Heart right ventricle (tissue), 16 donors: ENCODE data around the gene DCAF8L2. TPM values are rescaled to one million over a fixed set of nuclear protein-coding genes. Genes with fewer than 3 reads are reported as not detected.
A peak's percentile ranks its signal among the peaks of the same experiment; 100 is the strongest.
"Not testable (repeated sequence)": the region's sequence is repeated elsewhere in the genome, so short reads cannot be mapped to it uniquely, and the experiment has no call there.

ENCODE experiments used
- ATAC-seq, 8 donors: fragments of 200-7000 bp; cut with Tn5 transposase; one replicate each; pipeline ENCODE4 v1.9.1; 2020; ENCODE audit warnings: mild to moderate bottlenecking in 8 of 8, moderate library complexity in 8 of 8, moderate number of reproducible peaks in 1 of 8
- DNase-seq, 2 donors: peaks; one replicate each; pipeline ENCODE4 v3.0.0-alpha.2; 2020
- H3K27ac ChIP-seq, 10 donors: fragments of 200-600 bp; sonication (generic) in 2 of 10; one replicate each; pipeline versions ENCODE4 v1.5.0 to v1.8.0; 2020 to 2022; ENCODE audit warnings: mild to moderate bottlenecking in 3 of 10
- H3K27me3 ChIP-seq, 7 donors: fragments of 200-600 bp; one replicate each; pipeline ENCODE4 v1.8.0; 2021 to 2022; ENCODE audit warnings: mild to moderate bottlenecking in 2 of 7
- H3K36me3 ChIP-seq, 9 donors: fragments of 200-600 bp; sonication (generic) in 1 of 9; one replicate each; pipeline versions ENCODE4 v1.5.0 to v1.8.0; 2020 to 2022; ENCODE audit warnings: mild to moderate bottlenecking in 2 of 9
- H3K4me1 ChIP-seq, 9 donors: fragments of 200-600 bp; sonication (generic) in 1 of 9; one replicate each; pipeline versions ENCODE4 v1.5.0 to v1.8.0; 2020 to 2022; ENCODE audit warnings: mild to moderate bottlenecking in 4 of 9
- H3K4me3 ChIP-seq, 10 donors: fragments of 200-600 bp; sonication (generic) in 2 of 10; one replicate each; pipeline versions ENCODE4 v1.5.0 to v1.8.0; 2020 to 2022; ENCODE audit warnings: mild to moderate bottlenecking in 7 of 10, moderate library complexity in 2 of 10
- H3K9me3 ChIP-seq, 11 donors: fragments of 200-600 bp in 10 of 11; sonication (generic) in 2 of 11; one replicate each; pipeline versions ENCODE4 v1.5.0 to v1.8.0; 2013 to 2022; ENCODE audit warnings: mild to moderate bottlenecking in 2 of 11, control low read depth in 1 of 11, moderate library complexity in 1 of 11
- CTCF ChIP-seq, 9 donors: fragments of 200-600 bp; sonication (generic) in 2 of 9; IDR thresholded peaks; one replicate each; pipeline versions ENCODE4 v1.5.0 to v1.8.0; 2021 to 2022; ENCODE audit warnings: antibody characterized with exemption in 9 of 9, mild to moderate bottlenecking in 5 of 9, moderate library complexity in 1 of 9
- WGBS, 2 donors: extraction: QIAGEN DNeasy Blood & Tissue Kit; methylation state at CpG; one replicate each; pipeline ENCODE4 v1.1.7; 2013; ENCODE audit warnings: inconsistent platforms in 1 of 2; 5-methylcytosine and 5-hydroxymethylcytosine counted together
- intact Hi-C, 10 donors: fragments of 100-400 bp; cut with DNase I; formaldehyde crosslinking; loops; one replicate each; pipeline versions ENCODE4 v1.11.1 to v1.14.2; 2022
- polyA plus RNA-seq, 2 donors: library from polyadenylated mRNA; stranded (reverse); fragments of 200-250 nt; gene quantifications; one replicate each; pipeline ENCODE4 v1.2.3, GENCODE V29; 2013
- total RNA-seq, 10 donors: library from RNA; stranded (reverse); fragmentation: NEBNext Ultra II Directional in 3 of 10; extraction: Animal tissue kit (Norgen Biotek cat#: 25700) in 3 of 10; gene quantifications; one replicate each; pipeline versions ENCODE4 v1.2.1 to v1.2.4, GENCODE V29; 2021 to 2023
- donor health status: Arrhythmogenic right ventricular cardiomyopathy.
- donor health status: ischemic (EF 13 %, LVEDD 7.1; RV severe dilation, severe dysfunction).
- donor health status: healthy with polysubstance abuse.
- donor health status: DM: no; HTN: yes; CAD: no.
- donor health status: DM: no; HTN: no; CAD: no.
- donor health status: ischemic (EF 25% LVEDD 6.9; RV normal size, moderate dysfunction).
- donor health status: ischemic (EF 25% LVEDD 5.7; RV mildly dilated, moderate dysfunction).
- donor health status: healthy.
- donor health status: DM: yes; HTN: yes; CAD: no.
- donor health status: Ischemic cardiomyopathy.
- donor health status: ischemic (EF 35%, LVEDD 5.7; RV mildly dilated, moderate dysfunction).
- donor health status: nonischemic (EF 11% LVEDD 7.7; RV severe dilation, severe dysfunction).
- donor health status: DM: yes; HTN: yes; CAD: no.
- donor health status: PGD.
- donor health status: ischemic (EF 29% LVEDD 5.4; RV normal size, mild dysfunction).
- donor health status: nonischemic (EF 23%, LVEDD 6.1; RV moderate dilation, normal function).

Gene DCAF8L2
- total and polyA plus RNA-seq, 12 donors = not detected

- H3K9me3 ChIP-seq, H3K36me3 ChIP-seq, H3K4me1 ChIP-seq, H3K4me3 ChIP-seq, ATAC-seq, H3K27ac ChIP-seq, H3K27me3 ChIP-seq: not testable (repeated sequence)
- WGBS, 2 donors = 30 to 32% methylated on average over 5 of the region's 5 CpGs
- peak in 8 of 9 donors; percentile 6 to 49 (median 42) for TF ChIP-seq CTCF (IDR thresholded peaks at IDR 0.05)
- peak in 1 of 2 donors; percentile 3 for DNase-seq
- intact Hi-C loops = loop anchor here in 1 of 10 donors (10.0 kb wide), 1 partner anchor 129 kb away; no protein-coding TSS in a partner anchor
Observed at GRCh38 chrX:27683566-27684208, 93.5 kb downstream of the DCAF8L2 start.

- Histone ChIP-seq H3K36me3 (no peaks in the 10 kb centered on the region), H3K27ac (no peak overlapping the region), H3K9me3 (no peaks in the 10 kb centered on the region), H3K27me3 (no peaks in the 10 kb centered on the region), H3K4me1 (no peaks in the 10 kb centered on the region), H3K4me3 (no peak overlapping the region)
- intact Hi-C loops = no loop called here
- ATAC-seq (no peak), DNase-seq (no peak)
- 82 to 85% methylated on average over 1 of the region's 1 CpG for WGBS, 2 donors
- no peak for TF ChIP-seq CTCF (IDR thresholded peaks at IDR 0.05)
Observed at GRCh38 chrX:27694667-27695066, 104.5 kb downstream of the DCAF8L2 start.

- Histone ChIP-seq H3K27me3 (no peaks in the 10 kb centered on the region), H3K4me3 (no peak overlapping the region), H3K36me3 (no peaks in the 10 kb centered on the region), H3K9me3 (no peaks in the 10 kb centered on the region), H3K27ac (no peak overlapping the region), H3K4me1 (no peaks in the 10 kb centered on the region)
- intact Hi-C loops = no loop called here
- TF ChIP-seq CTCF (IDR thresholded peaks at IDR 0.05) = no peak
- DNase-seq (no peak), ATAC-seq (no peak)
- 0 to 19% methylated on average over 1 of the region's 1 CpG for WGBS, 2 donors
Observed at GRCh38 chrX:27706526-27706925, 116.4 kb downstream of the DCAF8L2 start.

GRCh38 chrX:27715610-27716009, 125.5 kb downstream of the DCAF8L2 start:
- DNase-seq = no peak
- H3K27ac ChIP-seq = no peak overlapping the region
- WGBS, 2 donors = 72 to 77% methylated on average over 2 of the region's 2 CpGs
- H3K9me3 ChIP-seq = no peaks in the 10 kb centered on the region
- no peak for TF ChIP-seq CTCF (IDR thresholded peaks at IDR 0.05)
- no peak overlapping the region for H3K4me3 ChIP-seq
- H3K4me1 ChIP-seq = no peaks in the 10 kb centered on the region
- H3K36me3 ChIP-seq = no peaks in the 10 kb centered on the region
- no peaks in the 10 kb centered on the region for H3K27me3 ChIP-seq
- intact Hi-C loops = no loop called here
- ATAC-seq = no peak
